Measurements from ENCODE around the gene KDELR3.

Gene KDELR3

DNA sequence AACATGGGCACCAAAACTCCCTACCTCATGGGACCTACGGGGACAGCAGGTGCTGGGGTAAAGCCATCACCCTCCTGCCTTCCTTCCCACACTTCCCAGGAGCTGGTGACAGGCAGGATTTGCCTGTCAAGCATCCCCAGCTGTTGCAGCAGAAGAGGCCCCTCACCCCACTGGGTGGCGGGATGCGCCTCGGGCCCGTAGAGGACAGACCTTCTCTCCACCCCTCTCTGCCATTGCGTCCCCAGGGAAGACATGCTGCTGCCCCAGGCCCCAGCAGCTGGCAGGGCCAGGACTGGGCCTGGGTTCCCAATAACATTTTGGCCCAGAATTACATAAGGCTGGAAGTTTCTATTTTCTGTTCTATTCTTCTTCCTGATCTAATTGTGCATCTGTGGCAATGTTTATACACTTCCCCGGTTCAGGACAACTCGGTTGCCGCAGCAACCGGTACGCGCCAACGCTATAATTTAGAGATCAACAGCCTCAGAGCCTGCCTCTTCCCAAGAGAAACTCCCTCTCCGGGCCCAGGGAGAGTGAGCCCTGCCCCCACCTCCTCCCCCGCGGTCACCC, 38.3 kb upstream of the KDELR3 start:
- TF ChIP-seq, protein P1, sequence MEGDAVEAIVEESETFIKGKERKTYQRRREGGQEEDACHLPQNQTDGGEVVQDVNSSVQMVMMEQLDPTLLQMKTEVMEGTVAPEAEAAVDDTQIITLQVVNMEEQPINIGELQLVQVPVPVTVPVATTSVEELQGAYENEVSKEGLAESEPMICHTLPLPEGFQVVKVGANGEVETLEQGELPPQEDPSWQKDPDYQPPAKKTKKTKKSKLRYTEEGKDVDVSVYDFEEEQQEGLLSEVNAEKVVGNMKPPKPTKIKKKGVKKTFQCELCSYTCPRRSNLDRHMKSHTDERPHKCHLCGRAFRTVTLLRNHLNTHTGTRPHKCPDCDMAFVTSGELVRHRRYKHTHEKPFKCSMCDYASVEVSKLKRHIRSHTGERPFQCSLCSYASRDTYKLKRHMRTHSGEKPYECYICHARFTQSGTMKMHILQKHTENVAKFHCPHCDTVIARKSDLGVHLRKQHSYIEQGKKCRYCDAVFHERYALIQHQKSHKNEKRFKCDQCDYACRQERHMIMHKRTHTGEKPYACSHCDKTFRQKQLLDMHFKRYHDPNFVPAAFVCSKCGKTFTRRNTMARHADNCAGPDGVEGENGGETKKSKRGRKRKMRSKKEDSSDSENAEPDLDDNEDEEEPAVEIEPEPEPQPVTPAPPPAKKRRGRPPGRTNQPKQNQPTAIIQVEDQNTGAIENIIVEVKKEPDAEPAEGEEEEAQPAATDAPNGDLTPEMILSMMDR (IDR thresholded peaks at IDR 0.05; ENCODE audit: borderline replicate concordance, control extremely low read depth, extremely low read depth, insufficient read depth, missing control alignments), result no peak
- in situ Hi-C loops (cut with MboI; ENCODE audit: low sequenced_read_pairs, unreplicated experiment), result no loop called here
- DNase-seq (ENCODE audit: low spot score), result no peak

DNA sequence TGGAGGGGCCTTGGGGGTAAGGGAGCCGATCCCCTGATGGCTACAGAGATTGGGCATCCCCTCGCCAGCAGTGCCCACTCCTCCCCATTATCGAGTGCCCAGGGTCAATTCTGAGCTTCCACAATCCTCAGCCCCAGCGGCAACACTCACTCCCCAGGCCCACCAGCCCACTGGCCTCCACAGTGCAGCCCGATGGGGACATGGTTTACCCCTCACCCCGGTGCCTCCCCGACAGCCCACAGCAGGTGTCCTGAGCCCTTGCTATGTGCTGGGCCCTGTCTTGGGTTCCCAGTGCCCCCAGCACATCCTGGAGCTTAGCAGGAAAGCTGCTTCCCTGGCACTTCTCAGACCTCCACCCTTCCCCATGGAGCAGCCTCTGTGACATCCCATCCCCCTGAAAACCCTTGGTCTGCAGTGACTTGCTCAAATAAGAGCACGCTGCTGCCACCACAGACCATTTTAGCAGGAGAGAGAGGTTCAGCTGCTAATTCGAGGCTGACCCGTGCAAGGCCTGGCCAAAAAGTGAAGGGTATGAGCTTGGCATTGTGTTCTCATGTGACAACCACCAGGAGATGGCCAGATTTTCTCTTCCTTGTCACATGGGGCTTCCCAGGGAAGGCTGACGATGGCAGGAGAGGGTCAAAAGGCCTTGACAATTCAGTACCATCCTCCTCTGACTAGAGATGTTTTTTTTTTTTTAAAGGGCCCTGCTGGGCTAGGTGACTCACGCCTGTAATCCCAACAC, 36.5 kb upstream of the KDELR3 start:
- DNase-seq (ENCODE audit: low spot score), result no peak
- in situ Hi-C loops (cut with MboI; ENCODE audit: low sequenced_read_pairs, unreplicated experiment), result no loop called here
- TF ChIP-seq, protein P1 (IDR thresholded peaks at IDR 0.05; ENCODE audit: borderline replicate concordance, control extremely low read depth, extremely low read depth, insufficient read depth, missing control alignments), result no peak

DNA sequence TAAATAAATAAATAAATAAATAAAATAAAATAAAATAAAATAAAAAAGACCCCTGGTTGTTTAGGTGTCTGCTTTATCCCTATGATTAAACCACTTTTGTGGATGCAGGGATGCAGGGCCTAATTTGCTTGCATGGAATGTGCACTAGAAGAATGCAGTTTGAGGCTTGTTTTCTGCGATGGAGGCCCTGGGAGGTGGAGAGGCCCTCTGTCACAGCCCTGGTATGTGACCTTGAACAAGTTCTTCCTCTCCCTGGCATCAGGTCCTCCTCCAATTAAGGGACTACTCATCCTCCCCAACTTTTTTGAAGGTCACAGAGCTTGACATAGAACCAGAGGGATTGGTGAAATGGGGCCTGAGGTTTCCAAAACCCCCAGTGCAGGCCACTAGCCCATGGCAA, 35.6 kb upstream of the KDELR3 start:
- no peak for DNase-seq (ENCODE audit: low spot score)
- TF ChIP-seq, protein P1 (IDR thresholded peaks at IDR 0.05; ENCODE audit: borderline replicate concordance, control extremely low read depth, extremely low read depth, insufficient read depth, missing control alignments), result no peak
- in situ Hi-C loops (cut with MboI; ENCODE audit: low sequenced_read_pairs, unreplicated experiment), result no loop called here

DNA sequence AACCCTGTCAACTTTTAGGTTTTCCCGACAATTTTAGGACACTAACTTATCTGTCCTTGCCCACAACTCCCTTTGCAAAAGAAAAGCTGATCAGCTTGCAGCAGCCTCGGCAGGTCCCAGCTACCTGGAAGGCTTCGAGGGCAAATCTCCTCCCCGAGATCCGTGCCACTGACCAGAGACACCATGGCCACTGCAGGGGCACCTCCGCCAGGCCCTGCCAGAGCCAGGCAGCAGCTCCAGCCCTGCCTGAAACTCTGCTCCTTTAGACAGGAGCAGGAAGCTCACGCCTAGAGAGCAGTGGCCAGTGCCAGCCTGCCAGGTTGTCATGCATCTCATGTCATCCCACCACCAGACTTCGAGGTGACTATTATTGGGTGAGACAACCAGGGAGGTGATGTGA, 34.0 kb upstream of the KDELR3 start:
- TF ChIP-seq, protein P1 (IDR thresholded peaks at IDR 0.05; ENCODE audit: borderline replicate concordance, control extremely low read depth, extremely low read depth, insufficient read depth, missing control alignments), result no peak
- in situ Hi-C loops (cut with MboI; ENCODE audit: low sequenced_read_pairs, unreplicated experiment), result no loop called here
- no peak for DNase-seq (ENCODE audit: low spot score)

DNA sequence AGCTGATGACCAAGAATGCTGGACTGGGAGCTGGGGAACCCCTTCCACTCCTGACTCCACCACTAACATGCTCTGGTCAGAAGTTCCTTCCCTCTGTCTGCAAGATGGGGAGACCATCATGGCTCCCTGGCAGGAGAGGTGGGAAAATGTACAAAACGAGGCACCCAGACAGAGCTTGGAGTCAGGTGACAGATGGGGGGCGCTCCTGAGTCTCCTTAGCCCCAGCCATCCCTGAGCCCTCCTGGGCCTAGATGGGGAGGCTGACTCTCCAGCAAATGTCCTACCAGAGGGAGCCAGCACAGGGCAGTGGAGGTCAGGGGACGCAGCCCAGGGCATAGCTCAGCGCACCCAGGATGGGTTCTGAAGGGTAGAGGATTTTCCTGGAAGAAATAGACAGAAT, 32.9 kb upstream of the KDELR3 start:
- no peak for DNase-seq (ENCODE audit: low spot score)
- in situ Hi-C loops (cut with MboI; ENCODE audit: low sequenced_read_pairs, unreplicated experiment), result no loop called here

DNA sequence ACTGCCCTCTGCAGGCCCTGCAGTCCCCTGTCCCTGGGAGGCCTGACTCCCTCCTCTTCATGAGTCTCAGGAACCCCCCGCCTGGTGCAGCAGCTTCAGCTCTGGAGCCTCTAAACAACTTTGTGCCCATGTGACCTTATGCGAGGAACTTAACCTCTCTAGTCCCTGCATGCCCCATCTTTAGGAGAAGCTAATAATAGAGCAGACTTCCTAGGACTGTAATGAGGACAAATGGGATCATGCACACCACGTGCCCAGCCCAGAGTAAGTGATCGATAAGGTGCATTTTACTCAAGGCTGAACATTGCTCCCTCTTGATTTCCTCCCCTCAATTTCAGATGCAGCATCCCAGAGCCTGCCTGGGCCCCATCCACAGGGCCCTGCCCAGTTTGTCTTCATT, 31.9 kb upstream of the KDELR3 start:
- DNase-seq (ENCODE audit: low spot score), result no peak
- TF ChIP-seq, protein P1 (IDR thresholded peaks at IDR 0.05; ENCODE audit: borderline replicate concordance, control extremely low read depth, extremely low read depth, insufficient read depth, missing control alignments), result no peak
- in situ Hi-C loops (cut with MboI; ENCODE audit: low sequenced_read_pairs, unreplicated experiment), result no loop called here

More for the DNA sequence above, 32.9 kb upstream of the KDELR3 start:
- TF ChIP-seq, protein P1 (IDR thresholded peaks at IDR 0.05; ENCODE audit: borderline replicate concordance, control extremely low read depth, extremely low read depth, insufficient read depth, missing control alignments), result no peak

Measured in GM13976 (cell line).